A549 (cell line): Measurements from ENCODE around the gene CACNG7. TPM values are rescaled to one million over a fixed set of nuclear protein-coding genes. Genes with fewer than 3 reads are reported as not detected.
A peak's percentile ranks its signal among the peaks of the same experiment; 100 is the strongest.

ENCODE experiments used
- ATAC-seq, 2 experiments: fragments of 200-7000 bp in 1 of 2; fragments of >200 bp in 1 of 2; cut with Nextera tagmentation in 1 of 2; cut with Tn5 transposase in 1 of 2; 3 replicates each; pipeline versions ENCODE4 v1.8.0 to v1.9.1; 2018 to 2020; ENCODE audit warnings: mild to moderate bottlenecking in 1 of 2, moderate library complexity in 1 of 2
- CTCF ChIA-PET: fragments of 300-600 bp; sonication (Branson Sonifier 250); formaldehyde crosslinking; extraction: SDS; loops from one replicate; lab custom pipeline; 2021; ENCODE audit warnings: antibody characterized with exemption, inconsistent platforms; lab: Yijun Ruan, JAX
- POLR2A ChIA-PET: fragments of 350-600 bp; formaldehyde crosslinking; extraction: SDS; loops from one replicate; lab custom pipeline; 2021; ENCODE audit warnings: antibody characterized with exemption, inconsistent platforms; lab: Yijun Ruan, JAX
- DNase-seq, 2 experiments: peaks; one replicate each; pipeline versions ENCODE4 v3.0.0 to v3.0.0-alpha.2; 2011 to 2016; ENCODE audit warnings: low read depth in 1 of 2, low spot score in 1 of 2
- FAIRE-seq: peaks from 2 replicates; lab custom pipeline; 2011; peaks lifted over from hg19 to GRCh38; lab: Jason Lieb, UNC
- H3K27ac ChIP-seq, 2 experiments: fragments of >200 bp; sonication (Bioruptor Twin); formaldehyde crosslinking; 3 replicates each; pipeline ENCODE4 v1.5.1; 2016 to 2017
- H3K4me1 ChIP-seq: fragments of >200 bp; sonication (Bioruptor Twin); formaldehyde crosslinking; 3 replicates; pipeline ENCODE4 v1.6.1; 2016
- H3K4me2 ChIP-seq: fragments of >200 bp; sonication (Bioruptor Twin); formaldehyde crosslinking; 3 replicates; pipeline ENCODE4 v1.6.1; 2016
- H3K4me3 ChIP-seq: fragments of >200 bp; sonication (Bioruptor Twin); formaldehyde crosslinking; 3 replicates; pipeline ENCODE4 v1.5.1; 2016
- H3K9me3 ChIP-seq: fragments of >200 bp; sonication (Bioruptor Twin); formaldehyde crosslinking; 3 replicates; pipeline ENCODE4 v1.6.1; 2016
- BHLHE40 ChIP-seq: IDR thresholded peaks from 2 replicates; pipeline ENCODE4 v1.6.1; 2012; ENCODE audit warnings: low read depth, low read length, inconsistent platforms
- CHD2 ChIP-seq: fragments of 150-350 bp; IDR thresholded peaks from 2 replicates; pipeline ENCODE4 v1.6.1; 2014; ENCODE audit warnings: low read length; ENCODE audit not compliant: partially characterized antibody
- EHMT2 ChIP-seq: fragments of 200-600 bp; sonication (generic); IDR thresholded peaks from 2 replicates; pipeline ENCODE4 v1.6.1; 2016; ENCODE audit warnings: antibody characterized with exemption, low read depth, mild to moderate bottlenecking, moderate library complexity
- EP300 ChIP-seq, 2 experiments: fragments of >200 bp; sonication (Bioruptor Twin); formaldehyde crosslinking; IDR thresholded peaks; 2 replicates in 1 of 2; 3 replicates in 1 of 2; pipeline ENCODE4 v1.6.1; 2016 to 2017
- FOSB ChIP-seq: fragments of 250-450 bp; sonication (Bioruptor Pico); IDR thresholded peaks from 2 replicates; pipeline ENCODE4 v1.5.0; 2020; ENCODE audit warnings: mild to moderate bottlenecking, moderate library complexity
- FOSL2 ChIP-seq, 2 experiments: fragments of 450-650 bp in 1 of 2; fragments of >200 bp in 1 of 2; sonication (Bioruptor Twin) in 1 of 2; formaldehyde crosslinking; IDR thresholded peaks; 2 replicates each; pipeline versions ENCODE4 v1.5.0 to v1.6.1; 2016 to 2020; ENCODE audit warnings: mild to moderate bottlenecking in 1 of 2, moderate library complexity in 1 of 2
- GATA3 ChIP-seq: IDR thresholded peaks from 2 replicates; pipeline ENCODE4 v1.6.1; 2012; ENCODE audit warnings: borderline replicate concordance
- MAFK ChIP-seq: fragments of 450-650 bp; IDR thresholded peaks from 2 replicates; pipeline ENCODE4 v1.6.1; 2014; ENCODE audit not compliant: partially characterized antibody
- MYC ChIP-seq: IDR thresholded peaks from 2 replicates; pipeline ENCODE4 v1.6.1; 2012; ENCODE audit warnings: mild to moderate bottlenecking, inconsistent platforms, low read length, improper control_type of control experiment, borderline replicate concordance
- NFE2L2 ChIP-seq: fragments of 150-350 bp; conservative IDR thresholded peaks from 2 replicates; pipeline ENCODE4 v1.6.1; 2014; ENCODE audit warnings: low read length
- NPAS2 ChIP-seq: fragments of 250-450 bp; sonication (Bioruptor Pico); IDR thresholded peaks from 2 replicates; pipeline ENCODE4 v1.8.0; 2022; ENCODE audit warnings: mild to moderate bottlenecking, moderate library complexity, borderline replicate concordance
- POLR2A ChIP-seq: IDR thresholded peaks from 2 replicates; pipeline ENCODE4 v1.6.1; 2012; ENCODE audit warnings: mild to moderate bottlenecking, low read length
- RCOR1 ChIP-seq: fragments of 150-350 bp; IDR thresholded peaks from 2 replicates; pipeline ENCODE4 v1.6.1; 2014; ENCODE audit warnings: antibody characterized with exemption, low read length, low read depth
- RNF2 ChIP-seq: fragments of 200-600 bp; sonication (generic); IDR thresholded peaks from 2 replicates; pipeline ENCODE4 v1.6.1; 2016; ENCODE audit warnings: low read depth, mild to moderate bottlenecking, antibody characterized with exemption, moderate library complexity, borderline replicate concordance
- SMC3 ChIP-seq: fragments of >200 bp; sonication (Bioruptor Twin); formaldehyde crosslinking; IDR thresholded peaks from 3 replicates; pipeline ENCODE4 v1.6.1; 2018; ENCODE audit warnings: inconsistent platforms
- ZFP36 ChIP-seq: fragments of 450-650 bp; IDR thresholded peaks from 2 replicates; pipeline ENCODE4 v1.6.1; 2014; ENCODE audit warnings: borderline replicate concordance; ENCODE audit not compliant: partially characterized antibody
- WGBS: methylation state at CpG from one replicate; pipeline ENCODE4 v1.1.6; 2017; ENCODE audit errors: missing lambda C conversion rate; 5-methylcytosine and 5-hydroxymethylcytosine counted together
- polyA plus RNA-seq, 4 experiments: library from polyadenylated mRNA; depleted of rRNA in 3 of 4; stranded (reverse); fragments of >200 nt; fragmentation: RNase III in 1 of 4; extraction: RNeasy Plus Mini Kit Qiagen cat#74134 plus additional on column Dnase treatment in 1 of 4; gene quantifications; 2 replicates in 3 of 4; 3 replicates in 1 of 4; pipeline ENCODE4 v1.2.3, GENCODE V29; 2011 to 2017
- TF ChIP-seq, protein P1 (sequence below): IDR thresholded peaks from 2 replicates; pipeline ENCODE4 v1.6.1; 2012; ENCODE audit warnings: low read depth, borderline replicate concordance
- TF ChIP-seq, protein P2 (sequence below): fragments of 250-450 bp; sonication (Bioruptor Pico); IDR thresholded peaks from 2 replicates; pipeline ENCODE4 v1.5.0; 2021; ENCODE audit warnings: mild to moderate bottlenecking, moderate library complexity, borderline replicate concordance
- TF ChIP-seq, protein P3 (sequence below): IDR thresholded peaks from 2 replicates; pipeline ENCODE4 v1.6.1; 2012
- TF ChIP-seq, protein P4 (sequence below): fragments of >200 bp; sonication (Bioruptor Twin); formaldehyde crosslinking; IDR thresholded peaks from 3 replicates; pipeline ENCODE4 v1.6.1; 2016
- TF ChIP-seq, protein P5 (sequence below): IDR thresholded peaks from 2 replicates; pipeline ENCODE4 v1.6.1; 2012
- TF ChIP-seq, protein P6 (sequence below): fragments of 150-350 bp; IDR thresholded peaks from 2 replicates; pipeline ENCODE4 v1.6.1; 2014; ENCODE audit warnings: low read depth, mild to moderate bottlenecking, low read length

Gene CACNG7
- polyA plus RNA-seq, 2 of the 4 experiments (the other 2 are of a cell fraction): 7.6 to 11.5 TPM

DNA sequence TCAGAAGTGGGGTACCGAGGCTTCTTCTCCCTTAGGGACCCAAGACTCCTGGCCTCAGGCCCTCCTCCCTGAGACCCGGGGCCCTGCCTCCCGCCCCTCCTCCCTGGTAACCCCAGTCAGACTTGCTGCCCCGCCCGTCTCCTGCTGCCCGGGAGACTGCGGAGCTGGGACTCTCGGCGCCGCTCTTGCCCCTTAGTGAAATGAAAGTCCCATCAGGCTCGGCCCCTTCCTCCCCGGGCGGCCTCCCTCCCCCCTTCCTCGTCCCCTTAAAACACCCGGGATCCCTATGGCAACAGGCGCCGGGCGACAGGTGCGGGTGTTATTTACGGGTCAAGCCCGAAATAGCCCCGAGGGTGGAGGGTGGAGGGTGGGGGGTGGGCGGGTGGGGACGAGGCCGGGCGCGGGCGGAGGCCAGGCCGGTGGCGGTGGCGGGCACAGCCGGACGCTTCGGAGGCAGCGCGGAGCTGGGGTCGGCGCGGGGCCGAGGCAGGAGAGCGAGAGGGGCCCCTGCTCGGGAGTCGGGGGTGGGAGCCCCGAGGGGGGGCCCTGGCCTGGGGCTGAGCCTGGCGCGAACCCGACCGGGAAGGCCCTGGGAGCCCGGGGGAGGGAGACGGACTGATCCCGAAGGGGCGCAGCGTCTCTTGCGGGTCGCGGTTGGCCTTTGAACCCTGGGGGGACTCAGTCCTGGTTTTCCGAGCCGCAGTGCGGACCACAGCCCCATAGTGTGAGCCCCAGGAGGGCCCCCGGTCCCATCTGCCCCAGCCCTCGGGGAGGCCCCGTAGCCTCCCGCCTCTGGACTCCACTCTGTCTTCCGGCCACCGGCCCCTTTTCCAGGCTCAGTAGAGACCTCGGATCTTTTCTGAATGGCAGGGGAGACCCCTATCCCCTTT, 82.4 kb downstream of the CACNG7 start, which contains the start of gene CACNG6 (continued):
- TF ChIP-seq BHLHE40 (no peak), POLR2A (peak; percentile 20; the same call in 1 of the 2 replicates), EHMT2 (no peak), FOSB (CRISPR knock-in tag) (peak; percentile 84), MAFK (no peak), CHD2 (peak; percentile 12), ZFP36 (no peak), FOSL2 (IDR thresholded peaks at IDR 0.05) (no peak), FOSL2 (CRISPR knock-in tag; IDR thresholded peaks at IDR 0.05) (peak; percentile 20), GATA3 (no peak), RCOR1 (no peak), NFE2L2 (no peak)
- TF ChIP-seq, protein P1, sequence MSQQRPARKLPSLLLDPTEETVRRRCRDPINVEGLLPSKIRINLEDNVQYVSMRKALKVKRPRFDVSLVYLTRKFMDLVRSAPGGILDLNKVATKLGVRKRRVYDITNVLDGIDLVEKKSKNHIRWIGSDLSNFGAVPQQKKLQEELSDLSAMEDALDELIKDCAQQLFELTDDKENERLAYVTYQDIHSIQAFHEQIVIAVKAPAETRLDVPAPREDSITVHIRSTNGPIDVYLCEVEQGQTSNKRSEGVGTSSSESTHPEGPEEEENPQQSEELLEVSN: no peak
- TF ChIP-seq, protein P2, sequence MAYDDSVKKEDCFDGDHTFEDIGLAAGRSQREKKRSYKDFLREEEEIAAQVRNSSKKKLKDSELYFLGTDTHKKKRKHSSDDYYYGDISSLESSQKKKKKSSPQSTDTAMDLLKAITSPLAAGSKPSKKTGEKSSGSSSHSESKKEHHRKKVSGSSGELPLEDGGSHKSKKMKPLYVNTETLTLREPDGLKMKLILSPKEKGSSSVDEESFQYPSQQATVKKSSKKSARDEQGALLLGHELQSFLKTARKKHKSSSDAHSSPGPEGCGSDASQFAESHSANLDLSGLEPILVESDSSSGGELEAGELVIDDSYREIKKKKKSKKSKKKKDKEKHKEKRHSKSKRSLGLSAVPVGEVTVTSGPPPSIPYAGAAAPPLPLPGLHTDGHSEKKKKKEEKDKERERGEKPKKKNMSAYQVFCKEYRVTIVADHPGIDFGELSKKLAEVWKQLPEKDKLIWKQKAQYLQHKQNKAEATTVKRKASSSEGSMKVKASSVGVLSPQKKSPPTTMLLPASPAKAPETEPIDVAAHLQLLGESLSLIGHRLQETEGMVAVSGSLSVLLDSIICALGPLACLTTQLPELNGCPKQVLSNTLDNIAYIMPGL (CRISPR knock-in tag): 0 out of 2 replicates have a peak, but pooled peaks have one; percentile 58
- TF ChIP-seq, protein P3, sequence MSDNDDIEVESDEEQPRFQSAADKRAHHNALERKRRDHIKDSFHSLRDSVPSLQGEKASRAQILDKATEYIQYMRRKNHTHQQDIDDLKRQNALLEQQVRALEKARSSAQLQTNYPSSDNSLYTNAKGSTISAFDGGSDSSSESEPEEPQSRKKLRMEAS: peak; percentile 30; the same call in 1 of the 2 replicates
- TF ChIP-seq, protein P4, sequence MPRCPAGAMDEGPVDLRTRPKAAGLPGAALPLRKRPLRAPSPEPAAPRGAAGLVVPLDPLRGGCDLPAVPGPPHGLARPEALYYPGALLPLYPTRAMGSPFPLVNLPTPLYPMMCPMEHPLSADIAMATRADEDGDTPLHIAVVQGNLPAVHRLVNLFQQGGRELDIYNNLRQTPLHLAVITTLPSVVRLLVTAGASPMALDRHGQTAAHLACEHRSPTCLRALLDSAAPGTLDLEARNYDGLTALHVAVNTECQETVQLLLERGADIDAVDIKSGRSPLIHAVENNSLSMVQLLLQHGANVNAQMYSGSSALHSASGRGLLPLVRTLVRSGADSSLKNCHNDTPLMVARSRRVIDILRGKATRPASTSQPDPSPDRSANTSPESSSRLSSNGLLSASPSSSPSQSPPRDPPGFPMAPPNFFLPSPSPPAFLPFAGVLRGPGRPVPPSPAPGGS: peak; percentile 69; the same call in 1 of the 3 replicates
- TF ChIP-seq, protein P5, sequence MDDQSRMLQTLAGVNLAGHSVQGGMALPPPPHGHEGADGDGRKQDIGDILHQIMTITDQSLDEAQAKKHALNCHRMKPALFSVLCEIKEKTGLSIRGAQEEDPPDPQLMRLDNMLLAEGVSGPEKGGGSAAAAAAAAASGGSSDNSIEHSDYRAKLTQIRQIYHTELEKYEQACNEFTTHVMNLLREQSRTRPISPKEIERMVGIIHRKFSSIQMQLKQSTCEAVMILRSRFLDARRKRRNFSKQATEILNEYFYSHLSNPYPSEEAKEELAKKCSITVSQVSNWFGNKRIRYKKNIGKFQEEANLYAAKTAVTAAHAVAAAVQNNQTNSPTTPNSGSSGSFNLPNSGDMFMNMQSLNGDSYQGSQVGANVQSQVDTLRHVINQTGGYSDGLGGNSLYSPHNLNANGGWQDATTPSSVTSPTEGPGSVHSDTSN: no peak; the same call in none of the 2 replicates

DNA sequence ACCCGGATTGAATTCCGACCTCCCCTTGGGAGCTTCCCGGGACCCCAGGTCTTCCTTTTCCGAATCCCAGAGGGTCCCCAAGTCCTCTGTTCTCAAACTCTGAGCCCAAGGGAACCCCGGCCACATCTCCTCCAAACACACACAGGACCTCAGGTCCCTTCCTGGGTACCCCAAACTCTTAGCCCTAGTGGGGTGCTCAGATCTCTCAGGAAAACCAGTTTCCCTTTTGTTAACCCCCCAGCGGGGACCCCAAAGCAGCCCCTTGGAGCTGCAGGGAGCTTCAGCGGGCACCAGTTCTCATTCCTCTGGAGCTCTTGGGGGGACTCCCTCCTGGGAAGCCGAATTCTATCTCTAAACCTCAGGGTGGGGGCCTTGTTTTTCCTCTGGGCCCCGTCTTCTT, 83.1 kb downstream of the CACNG7 start:
- no peak for ATAC-seq
- H3K27ac ChIP-seq: peak overlapping the region; percentile 93 to 97
- TF ChIP-seq SMC3: no peak
- TF ChIP-seq MYC: no peak
- TF ChIP-seq, protein P6, sequence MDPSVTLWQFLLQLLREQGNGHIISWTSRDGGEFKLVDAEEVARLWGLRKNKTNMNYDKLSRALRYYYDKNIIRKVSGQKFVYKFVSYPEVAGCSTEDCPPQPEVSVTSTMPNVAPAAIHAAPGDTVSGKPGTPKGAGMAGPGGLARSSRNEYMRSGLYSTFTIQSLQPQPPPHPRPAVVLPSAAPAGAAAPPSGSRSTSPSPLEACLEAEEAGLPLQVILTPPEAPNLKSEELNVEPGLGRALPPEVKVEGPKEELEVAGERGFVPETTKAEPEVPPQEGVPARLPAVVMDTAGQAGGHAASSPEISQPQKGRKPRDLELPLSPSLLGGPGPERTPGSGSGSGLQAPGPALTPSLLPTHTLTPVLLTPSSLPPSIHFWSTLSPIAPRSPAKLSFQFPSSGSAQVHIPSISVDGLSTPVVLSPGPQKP: no peak
- TF ChIP-seq, protein P5: no peak
- no peak for TF ChIP-seq RNF2
- TF ChIP-seq NPAS2 (CRISPR knock-in tag): no peak
- no peak for TF ChIP-seq EP300 (IDR thresholded peaks at IDR 0.05)
- no peak for TF ChIP-seq GATA3
- DNase-seq: no peak
- CTCF ChIA-PET: interaction anchor here (1.4 to 4.6 kb wide), 6 partner anchors 12 to 85 kb away, joined by 4 to 45 read pairs (median 7); no protein-coding TSS in a partner anchor
- H3K9me3 ChIP-seq: no peaks in the 10 kb centered on the region
- peak overlapping the region; percentile 86 for H3K4me2 ChIP-seq
- H3K4me1 ChIP-seq: peaks cover 66% of the 10 kb centered on the region
- POLR2A ChIA-PET: interaction anchor here (1.2 to 1.8 kb wide), 3 partner anchors 10 to 28 kb away, joined by 6 to 7 read pairs (median 6); no protein-coding TSS in a partner anchor
- FAIRE-seq: no peak
- WGBS: 75% methylated on average over 9 of the region's 9 CpGs
- peak overlapping the region; percentile 51 for H3K4me3 ChIP-seq
